ENCODE results near the gene ZMIZ1.

The ZMIZ1 gene

GRCh38 chr10:79052291-79053080 is 16.3 kb upstream of the ZMIZ1 start:
- TF ChIP-seq CTCF (IDR thresholded peaks at IDR 0.05), result no peak

- TF ChIP-seq CTCF (IDR thresholded peaks at IDR 0.05), result no peak
These were observed 15.7 kb upstream of the ZMIZ1 start for GRCh38 chr10:79053081-79053434.

GRCh38 chr10:79053481-79054202 is 15.1 kb upstream of the ZMIZ1 start:
- no peak for TF ChIP-seq CTCF (IDR thresholded peaks at IDR 0.05)

GRCh38 chr10:79054203-79055099 is 14.3 kb upstream of the ZMIZ1 start:
- TF ChIP-seq CTCF (IDR thresholded peaks at IDR 0.05), result no peak

- no peak for TF ChIP-seq CTCF (IDR thresholded peaks at IDR 0.05)
These were observed 13.5 kb upstream of the ZMIZ1 start for GRCh38 chr10:79055100-79055782.

- no peak for TF ChIP-seq CTCF (IDR thresholded peaks at IDR 0.05)
These were observed 12.9 kb upstream of the ZMIZ1 start for GRCh38 chr10:79055892-79056291.

- no peak for TF ChIP-seq CTCF (IDR thresholded peaks at IDR 0.05)
These were observed 12.4 kb upstream of the ZMIZ1 start for GRCh38 chr10:79056361-79056735.

All from LNCAP (cell line).